H1 (cell line): Measurements from ENCODE around the gene PRPF38A.

Source experiments
- CBX8 ChIP-seq: fragments of 300-800, 300-1000 bp; sonication (generic); IDR thresholded peaks from 2 replicates; pipeline ENCODE4 v1.7.1; 2016; ENCODE audit warnings: low read depth, low read length, borderline replicate concordance
- EP300 ChIP-seq, 2 experiments: IDR thresholded peaks; 1 replicate in 1 of 2; 2 replicates in 1 of 2; pipeline ENCODE4 v1.6.1; 2011 to 2012; ENCODE audit warnings: low read depth in 2 of 2, low read length in 2 of 2, mild to moderate bottlenecking in 2 of 2, borderline replicate concordance in 1 of 2, inconsistent platforms in 1 of 2, moderate library complexity in 1 of 2
- HDAC2 ChIP-seq, 2 experiments: fragments of 300-600 bp in 1 of 2; sonication (generic) in 1 of 2; IDR thresholded peaks; 2 replicates each; pipeline ENCODE4 v1.6.1; 2011 to 2012; ENCODE audit warnings: low read depth in 2 of 2, low read length in 2 of 2, mild to moderate bottlenecking in 2 of 2, moderate library complexity in 2 of 2, borderline replicate concordance in 1 of 2, inconsistent platforms in 1 of 2
- POLR2A ChIP-seq, 2 experiments: IDR thresholded peaks; 1 replicate in 1 of 2; 2 replicates in 1 of 2; pipeline ENCODE4 v1.6.1; 2011; ENCODE audit warnings: low read depth in 2 of 2, low read length in 2 of 2, mild to moderate bottlenecking in 2 of 2; ENCODE audit errors: control extremely low read depth in 1 of 2
- RNF2 ChIP-seq: fragments of 200-900, 300-1000 bp; sonication (generic); IDR thresholded peaks from 2 replicates; pipeline ENCODE4 v1.7.1; 2016; ENCODE audit warnings: borderline replicate concordance, low read depth, mild to moderate bottlenecking, antibody characterized with exemption, low read length; ENCODE audit not compliant: poor library complexity, severe bottlenecking; ENCODE audit errors: missing control alignments
- SAP30 ChIP-seq: fragments of 300-600 bp; sonication (generic); IDR thresholded peaks from 2 replicates; pipeline ENCODE4 v1.7.1; 2012; ENCODE audit warnings: low read length, moderate library complexity, mild to moderate bottlenecking, inconsistent platforms; ENCODE audit not compliant: insufficient read depth, insufficient replicate concordance
- SIN3A ChIP-seq, 2 experiments: IDR thresholded peaks in 1 of 2; conservative IDR thresholded peaks in 1 of 2; 2 replicates each; pipeline ENCODE4 v1.6.1; 2011 to 2012; ENCODE audit warnings: low read length in 2 of 2, improper control_type of control experiment in 1 of 2, low read depth in 1 of 2, mild to moderate bottlenecking in 1 of 2
- SP2 ChIP-seq: IDR thresholded peaks from 2 replicates; pipeline ENCODE4 v1.6.1; 2012; ENCODE audit warnings: mild to moderate bottlenecking, low read length, inconsistent platforms
- TAF1 ChIP-seq: IDR thresholded peaks from 2 replicates; pipeline ENCODE4 v1.6.1; 2011; ENCODE audit warnings: mild to moderate bottlenecking, low read depth, low read length
- TCF12 ChIP-seq: IDR thresholded peaks from 2 replicates; pipeline ENCODE4 v1.6.1; 2011; ENCODE audit warnings: low read depth, mild to moderate bottlenecking, low read length
- TF ChIP-seq, protein P1 (sequence below), 3 experiments: IDR thresholded peaks; 1 replicate in 2 of 3; 2 replicates in 1 of 3; pipeline versions ENCODE4 v1.5.1 to v1.6.1; 2011; ENCODE audit warnings: low read length in 3 of 3, mild to moderate bottlenecking in 3 of 3, inconsistent platforms in 2 of 3, low read depth in 1 of 3, moderate library complexity in 1 of 3; ENCODE audit not compliant: insufficient read depth in 1 of 3; ENCODE audit errors: control extremely low read depth in 1 of 3
- TF ChIP-seq, protein P2 (sequence below): IDR thresholded peaks from 2 replicates; pipeline ENCODE4 v1.6.1; 2012; ENCODE audit warnings: inconsistent platforms

DNA sequence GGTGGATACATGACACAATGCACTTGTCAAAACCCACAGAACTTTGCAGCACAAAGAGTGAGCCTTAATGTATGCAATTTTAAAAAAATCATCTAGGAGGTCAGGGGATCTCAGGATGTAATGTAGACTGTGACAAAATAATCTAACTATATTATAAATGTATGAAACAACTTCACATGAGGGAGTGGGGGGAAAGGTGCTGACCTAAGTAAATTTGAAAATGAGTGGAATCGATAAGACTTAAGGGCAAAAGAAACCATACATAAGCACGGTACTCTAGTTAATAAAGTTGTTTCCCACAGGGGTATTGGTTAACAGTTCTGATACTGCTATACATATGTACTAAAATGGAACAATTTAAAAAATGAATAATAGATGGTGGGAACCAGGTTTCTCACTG, 64.7 kb downstream of the PRPF38A start:
- no peak for TF ChIP-seq RNF2
- TF ChIP-seq CBX8, result no peak
- no peak for TF ChIP-seq EP300 (IDR thresholded peaks at IDR 0.05; ENCODE audit: borderline replicate concordance in 1 of 2, low read depth in 2 of 2, low read length in 2 of 2)
- TF ChIP-seq, protein P1, sequence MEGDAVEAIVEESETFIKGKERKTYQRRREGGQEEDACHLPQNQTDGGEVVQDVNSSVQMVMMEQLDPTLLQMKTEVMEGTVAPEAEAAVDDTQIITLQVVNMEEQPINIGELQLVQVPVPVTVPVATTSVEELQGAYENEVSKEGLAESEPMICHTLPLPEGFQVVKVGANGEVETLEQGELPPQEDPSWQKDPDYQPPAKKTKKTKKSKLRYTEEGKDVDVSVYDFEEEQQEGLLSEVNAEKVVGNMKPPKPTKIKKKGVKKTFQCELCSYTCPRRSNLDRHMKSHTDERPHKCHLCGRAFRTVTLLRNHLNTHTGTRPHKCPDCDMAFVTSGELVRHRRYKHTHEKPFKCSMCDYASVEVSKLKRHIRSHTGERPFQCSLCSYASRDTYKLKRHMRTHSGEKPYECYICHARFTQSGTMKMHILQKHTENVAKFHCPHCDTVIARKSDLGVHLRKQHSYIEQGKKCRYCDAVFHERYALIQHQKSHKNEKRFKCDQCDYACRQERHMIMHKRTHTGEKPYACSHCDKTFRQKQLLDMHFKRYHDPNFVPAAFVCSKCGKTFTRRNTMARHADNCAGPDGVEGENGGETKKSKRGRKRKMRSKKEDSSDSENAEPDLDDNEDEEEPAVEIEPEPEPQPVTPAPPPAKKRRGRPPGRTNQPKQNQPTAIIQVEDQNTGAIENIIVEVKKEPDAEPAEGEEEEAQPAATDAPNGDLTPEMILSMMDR (IDR thresholded peaks at IDR 0.05; ENCODE audit: control extremely low read depth in 1 of 3, insufficient read depth in 1 of 3, low read depth in 1 of 3, low read length in 3 of 3), result no peak
- no peak for TF ChIP-seq SIN3A (conservative IDR thresholded peaks at IDR 0.05 in 1 of 2, IDR thresholded peaks at IDR 0.05 in 1 of 2; ENCODE audit: low read depth in 1 of 2, low read length in 2 of 2)
- no peak for TF ChIP-seq POLR2A (IDR thresholded peaks at IDR 0.05; ENCODE audit: control extremely low read depth in 1 of 2, low read depth in 2 of 2, low read length in 2 of 2)
- TF ChIP-seq TCF12, result no peak
- no peak for TF ChIP-seq TAF1
- no peak for TF ChIP-seq SAP30
- TF ChIP-seq HDAC2 (IDR thresholded peaks at IDR 0.05; ENCODE audit: borderline replicate concordance in 1 of 2, low read depth in 2 of 2, low read length in 2 of 2), result no peak
- TF ChIP-seq, protein P2, sequence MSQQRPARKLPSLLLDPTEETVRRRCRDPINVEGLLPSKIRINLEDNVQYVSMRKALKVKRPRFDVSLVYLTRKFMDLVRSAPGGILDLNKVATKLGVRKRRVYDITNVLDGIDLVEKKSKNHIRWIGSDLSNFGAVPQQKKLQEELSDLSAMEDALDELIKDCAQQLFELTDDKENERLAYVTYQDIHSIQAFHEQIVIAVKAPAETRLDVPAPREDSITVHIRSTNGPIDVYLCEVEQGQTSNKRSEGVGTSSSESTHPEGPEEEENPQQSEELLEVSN, result no peak
- no peak for TF ChIP-seq SP2
